Neural cell (in vitro differentiated cells): ENCODE measurements around the gene OR8B4.

ENCODE experiments used
- CTCF ChIP-seq: fragments of 450-650 bp; IDR thresholded peaks from 2 replicates; pipeline ENCODE4 v1.5.1; 2014; ENCODE audit warnings: antibody characterized with exemption, mild to moderate bottlenecking, moderate library complexity; ENCODE audit not compliant: poor library complexity, severe bottlenecking
- EZH2 ChIP-seq: fragments of 200-600, 300-800 bp; shearing (Covaris generic), sonication (generic); IDR thresholded peaks from 2 replicates; pipeline ENCODE4 v1.6.1; 2014; ENCODE audit warnings: antibody characterized with exemption, low read length, borderline replicate concordance, mild to moderate bottlenecking; ENCODE audit not compliant: insufficient read depth, poor library complexity, severe bottlenecking
- RAD21 ChIP-seq: fragments of 450-650 bp; conservative IDR thresholded peaks from 2 replicates; pipeline ENCODE4 v1.6.1; 2014; ENCODE audit warnings: antibody characterized with exemption, mild to moderate bottlenecking, moderate library complexity
- SMC3 ChIP-seq: fragments of 450-650 bp; conservative IDR thresholded peaks from 2 replicates; pipeline ENCODE4 v1.6.1; 2014; ENCODE audit warnings: antibody characterized with exemption, mild to moderate bottlenecking, moderate library complexity; ENCODE audit not compliant: poor library complexity
- TAF1 ChIP-seq: IDR thresholded peaks from 2 replicates; pipeline ENCODE4 v1.6.1; 2012; ENCODE audit warnings: low read depth

GRCh38 chr11:124409906-124410305 lies 14.8 kb downstream of the OR8B4 start:
- TF ChIP-seq CTCF (no peak), TAF1 (no peak), RAD21 (no peak), EZH2 (no peak), SMC3 (no peak)
